GM19239 (cell line): ENCODE measurements around the gene CASP7.

Experiments used
- DNase-seq: peaks from one replicate; pipeline ENCODE4 v3.0.0; 2011; ENCODE audit warnings: low spot score; ENCODE audit not compliant: insufficient read length
- FAIRE-seq: peaks from 2 replicates; lab custom pipeline; 2011; peaks lifted over from hg19 to GRCh38; lab: Jason Lieb, UNC

The CASP7 gene

DNA sequence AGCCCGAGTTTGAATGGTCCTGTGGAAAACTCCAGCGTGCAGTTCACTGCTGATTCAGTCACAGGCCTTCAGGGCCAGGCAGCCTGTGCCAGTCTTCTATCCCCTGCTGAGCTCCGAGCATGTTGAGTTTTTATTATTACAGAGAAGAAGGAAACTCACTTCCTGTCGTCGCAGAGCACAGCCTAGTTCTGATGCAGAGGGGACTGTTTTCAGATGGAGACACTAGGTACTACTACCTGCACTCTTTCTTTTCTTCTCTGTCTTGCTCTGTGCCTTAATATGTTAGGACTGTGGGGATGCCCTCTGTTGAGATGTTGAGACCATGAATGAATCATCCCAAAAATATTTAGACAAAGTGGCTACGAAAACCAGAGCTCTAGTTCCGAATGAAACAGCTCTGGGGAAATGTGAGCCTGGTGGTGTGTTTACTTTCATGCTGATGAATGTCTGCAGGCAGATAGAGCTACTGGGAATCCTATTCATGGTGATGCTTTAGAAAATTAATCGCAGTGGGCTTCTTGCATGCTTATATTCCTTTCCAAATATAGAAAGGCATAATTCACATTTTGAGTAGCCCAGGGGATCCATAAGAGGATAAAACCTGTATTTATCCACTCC is 29.6 kb downstream of the CASP7 start:
- no peak for FAIRE-seq
- DNase-seq = no peak

DNA sequence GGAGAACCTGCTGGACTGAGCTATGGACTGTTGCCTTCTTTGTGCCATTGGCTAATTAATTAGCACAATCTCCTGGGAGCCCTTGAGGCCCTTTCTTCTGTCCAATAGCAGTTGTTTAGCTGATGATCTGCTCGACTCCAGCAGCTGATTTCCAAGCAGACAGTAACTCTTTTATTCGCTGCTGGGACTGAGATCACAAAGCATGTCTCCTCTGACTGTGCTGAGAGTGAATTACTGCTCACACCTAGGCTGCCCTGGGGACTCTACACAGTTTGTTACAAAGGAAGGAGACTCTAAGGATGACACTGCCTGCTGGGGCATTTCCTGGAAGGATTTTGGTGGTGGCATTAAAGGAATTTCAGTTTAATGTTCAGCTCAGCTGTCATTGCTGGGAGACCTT is 31.4 kb downstream of the CASP7 start:
- FAIRE-seq (no peak), DNase-seq (no peak)

DNA sequence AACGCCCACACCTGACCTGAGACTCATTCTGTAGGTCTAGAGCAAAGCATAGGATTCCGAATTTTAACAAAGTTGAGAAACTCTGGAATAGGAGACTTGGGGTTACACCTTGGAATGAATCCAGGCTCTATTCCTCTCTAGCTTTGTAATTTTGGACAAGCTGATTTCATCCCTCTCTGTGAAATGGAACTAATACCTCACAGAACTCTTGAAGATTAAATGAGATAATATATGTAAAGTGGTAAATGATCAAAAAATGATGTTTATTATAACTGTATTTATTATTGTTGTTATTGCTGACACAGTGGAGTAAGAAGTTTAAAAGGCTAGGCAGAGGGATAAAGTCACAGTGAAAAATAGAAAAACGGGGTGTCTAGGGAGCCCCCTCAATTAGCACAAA is 32.3 kb downstream of the CASP7 start:
- no peak for FAIRE-seq
- no peak for DNase-seq

DNA sequence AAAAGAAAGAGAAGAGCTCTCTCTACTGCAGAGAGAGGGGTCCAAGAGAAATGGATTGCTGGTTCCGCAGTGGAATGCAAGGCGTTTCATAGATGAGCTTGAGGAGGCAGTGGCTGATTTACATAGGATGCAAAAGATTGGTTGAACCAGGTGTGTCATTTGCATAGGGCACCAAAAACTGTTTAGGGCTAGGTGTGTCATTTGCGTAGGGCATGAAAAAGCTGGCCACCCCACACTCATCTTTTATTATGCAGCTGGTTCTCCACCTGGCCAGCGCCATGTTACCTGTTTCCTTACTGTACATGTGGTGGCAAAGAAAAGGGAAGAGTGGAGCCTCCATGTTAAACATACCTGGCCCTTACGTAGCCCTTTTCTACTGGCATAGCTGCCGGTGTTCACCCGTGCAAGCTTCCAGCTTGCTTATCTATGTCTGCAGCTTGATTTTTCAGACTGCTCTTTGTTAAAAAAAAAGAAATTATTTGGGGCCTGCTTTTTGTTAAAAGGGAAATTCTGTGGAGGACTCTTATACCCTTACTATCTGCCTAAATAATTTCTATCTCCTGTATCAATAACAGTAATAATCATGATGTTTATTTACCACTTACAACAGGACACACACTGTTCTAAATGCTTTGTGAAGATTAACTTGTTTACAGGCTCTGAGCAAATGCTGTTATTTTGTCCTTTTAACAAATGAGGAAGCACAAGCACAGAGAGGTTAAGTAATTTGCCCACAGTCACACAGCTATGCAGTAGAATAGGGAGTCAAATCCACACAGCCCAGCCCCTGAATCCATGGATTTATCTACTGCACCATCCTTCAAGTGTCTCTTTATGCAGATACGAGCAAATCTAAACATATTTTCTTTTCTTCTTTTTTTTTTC is 33.3 kb downstream of the CASP7 start:
- DNase-seq (no peak), FAIRE-seq (no peak)

DNA sequence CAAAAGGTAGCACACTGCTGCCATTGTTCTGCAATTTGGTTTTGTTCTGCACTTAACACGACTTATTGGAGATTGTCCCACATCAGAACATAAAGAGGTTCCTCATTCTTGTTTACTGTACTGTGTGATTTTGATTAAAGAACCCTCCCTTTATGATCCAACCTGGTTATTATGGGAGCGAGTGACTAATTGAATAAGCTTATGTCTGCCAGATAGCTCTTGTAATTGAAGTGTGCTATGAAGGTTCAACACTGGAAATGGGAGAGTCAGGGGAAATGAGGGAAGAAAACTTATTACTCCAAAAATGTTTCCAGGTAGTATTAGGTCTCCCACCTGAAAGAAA is 33.9 kb downstream of the CASP7 start:
- FAIRE-seq (no peak), DNase-seq (no peak)

DNA sequence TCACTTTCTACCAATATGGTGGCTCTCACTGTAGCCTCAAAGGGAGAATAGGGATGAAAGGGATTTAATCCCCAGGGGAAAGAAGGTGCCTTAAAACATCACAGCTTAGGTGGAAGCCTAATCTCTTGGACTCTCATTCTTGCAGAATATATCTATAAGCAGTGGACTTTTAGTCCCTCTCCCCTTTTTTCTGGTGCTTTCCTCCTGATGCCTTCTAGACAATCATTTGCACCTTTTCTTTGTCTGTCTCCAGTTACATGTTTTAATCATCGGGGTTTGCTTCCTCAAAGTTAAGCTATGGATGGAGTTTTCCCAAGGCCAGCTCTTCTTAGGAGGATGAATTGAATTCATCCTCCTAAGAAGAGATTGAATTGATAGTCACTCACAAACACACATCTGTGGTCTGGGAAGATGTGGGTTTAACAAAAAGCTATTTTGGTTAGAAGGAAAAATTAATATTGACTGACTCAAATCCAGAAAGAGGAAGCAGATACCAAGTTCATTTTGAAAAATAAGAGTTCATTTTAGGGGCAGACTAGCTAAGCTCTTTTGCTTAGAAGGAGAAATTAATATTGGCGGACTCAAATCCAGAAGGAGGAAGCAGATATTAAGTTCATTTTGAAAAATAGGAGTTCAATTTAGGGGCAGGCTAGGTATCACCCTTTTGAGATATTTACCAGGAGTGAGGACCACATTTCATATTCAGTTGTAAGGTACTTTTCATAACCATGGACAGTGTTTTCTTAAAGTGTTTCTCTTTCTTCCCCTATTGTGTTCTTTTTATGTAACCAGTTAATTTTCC is 36.6 kb downstream of the CASP7 start:
- no peak for DNase-seq
- no peak for FAIRE-seq

DNA sequence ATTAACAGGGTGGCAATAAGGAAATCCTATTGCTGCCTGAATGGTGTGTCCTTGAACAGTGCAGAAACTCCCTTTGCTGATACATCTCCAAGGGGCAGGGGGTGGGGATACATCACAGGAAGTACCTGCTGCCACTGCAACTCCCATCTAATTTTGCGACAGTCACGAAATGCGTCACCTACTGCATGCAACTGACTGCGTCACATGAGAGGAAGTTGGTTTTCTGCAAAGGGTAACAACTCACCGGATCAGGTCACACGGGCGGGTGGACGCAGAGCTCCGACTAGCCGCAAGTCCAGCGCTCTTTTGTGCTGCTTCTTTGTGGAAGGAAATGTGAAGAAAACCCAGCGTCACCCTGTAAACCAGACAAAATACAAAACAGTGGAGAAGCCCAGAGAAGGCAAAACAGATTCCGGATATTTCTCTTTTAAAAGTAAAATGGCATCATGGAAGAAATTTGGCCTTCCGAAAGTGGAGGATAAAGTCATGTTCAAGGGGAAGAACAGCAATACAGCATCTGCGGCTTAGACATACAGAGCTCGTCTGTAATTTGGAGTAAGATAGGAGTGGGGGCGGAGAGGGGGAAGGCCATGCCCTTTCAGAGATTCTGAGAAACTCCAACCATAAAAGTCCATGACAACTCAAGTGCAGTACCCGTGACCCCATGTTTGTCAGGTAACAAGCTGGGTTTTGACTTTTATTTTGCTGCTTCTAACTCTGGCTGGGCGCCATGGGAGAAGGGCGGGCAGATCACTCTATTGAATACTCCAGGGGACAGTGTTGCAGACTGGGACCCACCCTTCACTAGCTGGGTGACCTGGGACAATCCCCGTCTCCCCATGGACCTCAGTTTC is 39.5 kb downstream of the CASP7 start:
- no peak for FAIRE-seq
- no peak for DNase-seq

DNA sequence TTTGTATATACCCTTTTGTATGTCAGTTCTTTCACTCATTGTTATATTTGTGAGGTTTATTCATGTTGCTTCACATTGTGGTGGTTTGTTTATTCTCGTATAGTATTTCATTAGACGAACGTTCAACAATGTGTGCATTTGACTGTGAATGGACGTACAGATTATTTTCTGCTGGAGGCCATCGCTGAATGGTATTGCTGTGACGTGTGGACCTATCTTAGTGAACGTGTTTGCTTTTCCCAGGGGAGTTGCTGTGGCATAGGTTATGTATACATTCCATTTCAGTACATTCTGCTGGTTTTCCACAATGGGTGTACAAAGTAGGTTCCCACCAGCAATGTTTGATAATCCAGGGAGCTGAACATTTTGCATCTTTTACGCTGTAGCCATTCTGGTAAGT is 40.7 kb downstream of the CASP7 start:
- FAIRE-seq (no peak), DNase-seq (no peak)

DNA sequence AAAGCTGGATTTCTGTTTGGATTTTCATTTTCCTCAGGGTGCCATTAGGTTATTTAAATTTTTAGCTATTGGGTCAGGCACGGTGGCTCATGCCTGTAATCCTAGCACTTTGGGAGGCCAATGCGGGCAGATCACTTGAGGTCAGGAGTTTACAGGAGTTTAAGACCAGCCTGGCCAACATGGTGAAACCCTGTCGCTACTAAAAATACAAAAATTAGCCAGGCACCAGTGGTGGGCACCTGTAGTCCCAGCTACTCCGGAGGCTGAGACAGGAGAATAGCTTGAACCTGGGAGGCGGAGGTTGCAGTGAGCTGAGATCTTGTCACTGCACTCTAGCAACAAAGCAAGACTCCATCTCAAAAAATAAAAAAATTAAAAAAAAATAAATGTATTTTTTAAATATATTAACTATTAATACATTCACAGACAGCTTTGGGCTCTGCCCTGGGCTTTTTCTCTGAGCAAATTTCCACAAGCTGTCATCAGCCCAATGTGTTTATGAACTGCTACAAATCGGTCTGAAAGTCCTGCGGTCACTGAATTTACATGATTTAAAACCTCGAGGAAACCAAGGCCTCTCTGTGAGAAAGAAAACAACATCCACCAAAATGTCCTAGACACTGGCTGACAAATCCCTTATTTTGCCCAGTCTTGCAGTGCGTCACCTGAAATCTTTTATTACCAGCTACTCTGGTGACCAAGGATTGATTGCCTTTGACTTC is 52.6 kb downstream of the CASP7 start:
- DNase-seq (no peak), FAIRE-seq (no peak)

DNA sequence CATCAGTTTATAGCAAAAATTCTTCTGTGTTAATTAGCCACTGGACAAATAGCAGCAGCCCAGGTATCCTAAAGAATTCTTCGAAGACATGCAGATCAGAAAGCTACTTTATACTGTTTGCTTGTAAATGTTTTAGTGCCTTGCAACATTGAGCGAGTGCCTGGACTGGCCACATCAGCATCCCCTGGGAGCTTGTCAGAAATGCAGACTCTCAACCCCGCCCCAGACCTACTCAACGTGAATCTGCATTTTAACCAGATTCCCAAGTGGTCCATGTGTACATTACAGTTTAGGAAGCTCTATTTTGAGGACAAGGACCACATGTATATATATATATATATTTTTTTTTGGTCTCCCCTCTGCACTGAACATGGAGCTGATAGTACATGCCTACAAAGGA is 53.3 kb downstream of the CASP7 start:
- FAIRE-seq (no peak), DNase-seq (no peak)

DNA sequence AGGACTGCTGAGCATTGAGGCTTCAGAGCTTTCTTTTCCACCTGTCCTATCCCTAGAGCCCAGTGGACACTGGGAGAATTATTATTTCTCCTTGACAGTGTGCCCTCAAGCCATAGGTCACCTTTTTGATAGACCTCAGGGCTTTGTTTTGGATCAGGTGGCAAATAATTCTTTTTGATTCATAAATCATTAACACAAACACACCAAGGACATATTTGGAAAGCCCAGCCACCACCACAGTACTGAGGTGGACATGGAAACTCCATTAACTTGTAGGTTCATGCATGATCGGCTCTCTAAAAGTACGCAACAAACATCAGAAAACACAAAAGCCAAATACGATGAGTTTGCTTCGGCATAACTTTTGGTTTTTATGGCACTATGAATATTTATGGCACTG is 53.9 kb downstream of the CASP7 start:
- FAIRE-seq = no peak
- no peak for DNase-seq

DNA sequence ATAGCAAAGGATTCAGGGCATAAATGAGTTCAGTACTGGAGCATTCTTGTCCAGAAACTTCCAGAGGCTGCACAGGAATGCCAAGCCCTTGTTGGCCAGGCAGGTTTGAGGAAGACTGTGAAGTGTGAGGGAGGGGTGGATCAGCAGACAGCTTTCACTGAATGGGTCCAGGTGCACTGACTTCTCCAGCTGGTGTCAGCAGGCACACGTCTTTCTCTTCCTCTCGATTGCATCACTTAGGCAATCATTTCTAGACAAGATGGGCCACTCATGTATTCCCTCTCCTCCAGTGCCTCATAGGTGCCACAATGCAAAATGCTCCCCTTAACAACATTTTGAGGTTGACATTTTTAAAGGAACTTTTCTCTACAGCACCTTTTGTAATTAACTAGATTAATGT is 56.2 kb downstream of the CASP7 start:
- DNase-seq (no peak), FAIRE-seq (no peak)

DNA sequence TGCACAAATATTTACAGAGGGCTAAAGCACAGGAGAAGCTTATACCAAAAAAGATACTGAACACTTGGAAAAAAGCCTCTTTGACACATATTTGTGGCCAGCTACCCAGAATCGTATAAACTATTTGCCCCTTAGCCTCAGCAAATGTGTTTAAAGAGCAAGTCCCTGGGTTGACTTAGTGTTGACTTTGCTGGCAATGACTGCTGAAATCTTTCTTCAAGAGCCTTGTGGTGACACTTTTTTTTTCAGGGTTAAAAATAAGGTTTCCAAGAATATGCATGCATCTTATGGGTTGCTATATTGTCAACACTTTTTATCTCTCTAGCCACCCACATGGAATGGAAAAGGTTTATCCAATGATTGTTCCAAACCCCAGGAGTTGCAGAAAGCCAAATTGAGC is 56.9 kb downstream of the CASP7 start:
- DNase-seq = no peak
- FAIRE-seq = no peak

DNA sequence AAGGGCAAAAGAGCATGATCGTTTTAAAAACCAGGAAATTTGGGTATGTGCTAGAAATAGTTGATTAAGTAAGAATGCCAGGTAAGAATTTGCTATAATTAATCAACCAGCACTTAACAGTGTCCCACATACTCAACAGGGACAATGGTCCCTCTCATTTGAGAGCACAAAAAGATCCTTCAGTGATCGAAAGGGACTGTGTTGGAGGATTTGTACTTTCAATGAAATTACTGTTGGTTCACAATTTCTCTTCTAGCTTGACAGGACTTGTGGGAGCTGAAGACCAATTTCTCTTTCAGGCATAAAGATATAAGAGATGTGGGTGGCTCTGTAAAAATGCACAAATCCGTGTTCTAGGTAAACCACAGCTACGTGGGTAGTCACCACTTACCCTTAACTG is 59.3 kb downstream of the CASP7 start:
- FAIRE-seq (no peak), DNase-seq (no peak)

DNA sequence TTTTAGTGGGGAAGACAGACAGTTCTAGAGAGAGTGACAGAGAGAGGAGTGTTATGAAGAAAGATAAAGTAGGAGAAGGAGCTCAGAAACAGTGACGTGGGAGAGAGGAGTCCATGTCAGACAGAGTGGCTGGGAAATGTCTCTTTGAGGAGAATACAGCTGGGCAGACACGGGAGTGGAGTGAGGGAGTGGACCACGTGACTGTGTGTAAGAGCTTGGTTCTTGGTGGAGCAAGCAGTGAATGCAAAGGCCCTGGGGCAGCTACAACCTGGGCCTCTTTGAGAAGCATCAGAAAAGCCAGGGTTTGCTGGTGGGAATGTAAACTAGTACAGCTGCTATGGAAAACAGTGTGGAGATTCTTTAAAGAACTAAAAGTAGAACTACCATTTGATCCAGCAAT is 59.9 kb downstream of the CASP7 start:
- no peak for DNase-seq
- no peak for FAIRE-seq

DNA sequence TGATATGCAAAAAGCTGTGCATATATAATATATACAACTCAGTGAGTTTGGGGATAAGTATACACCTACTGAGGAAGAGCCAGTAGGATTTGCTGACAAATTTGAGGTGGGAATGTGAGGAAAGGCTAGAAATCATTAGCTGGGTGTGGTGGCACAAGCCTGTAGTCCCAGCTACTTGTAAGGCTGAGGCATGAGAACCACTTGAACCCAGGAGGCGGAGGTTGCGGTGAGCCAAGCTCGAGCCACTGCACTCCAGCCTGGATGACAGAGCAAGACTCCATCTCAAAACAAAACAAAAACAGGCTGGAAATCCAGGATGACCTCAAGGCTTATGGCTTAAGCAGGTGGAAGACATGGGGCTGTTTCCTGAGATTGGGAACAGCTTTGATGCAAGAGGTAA is 61.1 kb downstream of the CASP7 start:
- no peak for DNase-seq
- no peak for FAIRE-seq

DNA sequence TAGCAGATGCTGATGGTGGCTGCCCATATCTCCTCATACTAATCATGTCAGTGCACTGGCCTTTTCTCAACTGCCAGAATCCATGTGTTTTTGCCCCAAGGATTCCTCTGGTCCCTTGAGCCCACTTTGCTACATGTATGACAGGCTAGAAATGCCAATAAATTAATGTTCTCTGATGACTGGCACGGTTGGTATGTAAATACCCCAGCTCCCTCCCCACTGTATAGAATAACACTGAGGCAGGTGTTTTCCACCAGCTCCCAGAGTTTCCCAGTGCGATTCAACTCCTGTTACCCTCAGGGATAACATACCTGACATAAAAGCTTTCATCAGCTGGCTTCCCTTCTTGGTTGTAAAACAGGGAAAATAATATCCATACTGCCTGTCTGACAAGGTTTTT is 62.8 kb downstream of the CASP7 start:
- no peak for DNase-seq
- no peak for FAIRE-seq

DNA sequence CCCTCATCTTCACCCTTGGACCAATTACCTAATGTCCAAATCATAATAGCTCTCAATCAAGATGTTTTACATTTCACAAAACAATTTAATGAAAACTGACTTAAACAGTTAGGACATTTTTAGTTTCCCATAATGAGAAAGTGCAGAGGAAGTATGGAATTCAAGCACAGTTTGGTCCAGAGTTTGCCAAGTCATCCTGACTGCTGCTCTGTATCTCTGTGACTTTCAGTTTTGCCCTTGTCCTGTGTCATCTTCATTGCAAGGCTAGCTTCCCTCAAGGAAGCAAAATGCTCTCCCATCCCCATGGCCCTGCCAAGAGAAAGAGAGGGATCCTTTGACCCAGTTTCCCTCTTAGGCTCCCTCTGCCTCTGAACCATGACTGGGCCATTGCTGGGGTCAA is 63.9 kb downstream of the CASP7 start:
- DNase-seq = no peak
- FAIRE-seq = no peak

DNA sequence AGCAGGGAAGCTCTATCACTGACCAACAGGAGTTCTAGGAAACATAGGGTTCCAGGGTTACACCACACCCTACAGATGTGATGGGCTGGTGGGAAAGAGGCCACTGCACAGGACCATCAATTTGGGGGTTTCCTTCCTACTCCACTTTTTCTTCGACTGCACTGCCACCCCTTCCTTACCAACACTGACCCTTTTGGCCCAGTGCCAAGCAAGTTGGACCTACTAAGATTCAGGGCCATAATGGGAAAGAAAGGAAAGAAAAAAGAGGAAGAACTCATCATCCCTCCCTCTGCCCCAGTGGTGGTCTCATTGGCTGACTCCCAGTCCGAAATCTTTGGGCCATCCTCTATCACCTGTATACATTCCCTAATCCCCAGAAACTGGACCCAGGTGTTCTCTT is 65.7 kb downstream of the CASP7 start:
- FAIRE-seq = no peak
- no peak for DNase-seq
